Prostate gland (tissue), 2 donors: ENCODE results near the gene MED27. TPM values are rescaled to one million over a fixed set of nuclear protein-coding genes. Genes with fewer than 3 reads are reported as not detected.

ENCODE experiments used
- DNase-seq: peaks from one replicate; pipeline ENCODE4 v3.0.0-alpha.2; 2019; ENCODE audit warnings: low spot score
- H3K27ac ChIP-seq, 2 donors: fragments of 200-600 bp; sonication (generic); 2 replicates each; pipeline ENCODE4 v1.5.1; 2017 to 2019
- H3K27me3 ChIP-seq: fragments of 200-600 bp; sonication (generic); replicated peaks from 2 replicates; pipeline ENCODE4 v1.5.1; 2019; ENCODE audit not compliant: insufficient read depth
- H3K36me3 ChIP-seq, 2 donors: fragments of 200-600 bp; sonication (generic); 1 replicate in 1 of 2; 2 replicates in 1 of 2; pipeline versions ENCODE4 v1.5.1 to v1.8.1; 2017 to 2019
- H3K4me1 ChIP-seq: fragments of 200-600 bp; sonication (generic); replicated peaks from 2 replicates; pipeline ENCODE4 v1.5.1; 2019
- H3K4me3 ChIP-seq, 2 donors: fragments of 200-600 bp; sonication (generic); 2 replicates each; pipeline ENCODE4 v1.5.1; 2017 to 2019
- H3K9me3 ChIP-seq: fragments of 200-600 bp; sonication (generic); 2 replicates; pipeline ENCODE4 v1.5.1; 2017
- CTCF ChIP-seq, 4 experiments: fragments of 200-600 bp in 2 of 4; fragments of 450-650 bp in 2 of 4; sonication (generic) in 2 of 4; IDR thresholded peaks; 1 replicate in 3 of 4; 2 replicates in 1 of 4; pipeline ENCODE4 v1.5.1; 2016 to 2019; ENCODE audit warnings: antibody characterized with exemption in 4 of 4, mild to moderate bottlenecking in 2 of 4, moderate library complexity in 2 of 4
- POLR2A ChIP-seq: fragments of 450-650 bp; IDR thresholded peaks from one replicate; pipeline ENCODE4 v1.6.1; 2016; ENCODE audit warnings: antibody characterized with exemption, mild to moderate bottlenecking
- POLR2AphosphoS5 ChIP-seq: sonication (generic); formaldehyde crosslinking; IDR thresholded peaks from one replicate; pipeline ENCODE4 v1.6.1; 2017; ENCODE audit warnings: antibody characterized with exemption
- WGBS: methylation state at CpG from one replicate; pipeline ENCODE4 v1.1.5; 2018; 5-methylcytosine and 5-hydroxymethylcytosine counted together
- intact Hi-C: fragments of 100-400 bp; cut with DNase I; formaldehyde crosslinking; loops from one replicate; pipeline ENCODE4 v1.14.2; 2022
- total RNA-seq, 2 donors: library from RNA; depleted of rRNA; stranded (reverse); fragments of >200 nt; gene quantifications; one replicate each; pipeline ENCODE4 v1.1.0, GENCODE V29; 2016

MED27 gene
- total RNA-seq, 2 donors from 2014 or later, result 17.4 to 22.7 TPM

- H3K36me3 ChIP-seq, result no peaks in the 10 kb centered on the region
- no peaks in the 10 kb centered on the region for H3K27me3 ChIP-seq
- TF ChIP-seq POLR2A, result no peak
- TF ChIP-seq POLR2AphosphoS5, result no peak
- no peak for TF ChIP-seq CTCF (IDR thresholded peaks at IDR 0.05)
- H3K4me3 ChIP-seq, result no peak overlapping the region
- H3K27ac ChIP-seq, result no peak overlapping the region
- 36% methylated on average over 5 of the region's 5 CpGs for WGBS
- H3K4me1 ChIP-seq, result no peaks in the 10 kb centered on the region
- H3K9me3 ChIP-seq, result no peaks in the 10 kb centered on the region
- no peak for DNase-seq
- intact Hi-C loops, result no loop called here
Observed at GRCh38 chr9:132032238-132032950, 47.3 kb downstream of the MED27 start.

- Histone ChIP-seq H3K4me3 (no peak overlapping the region), H3K4me1 (no peaks in the 10 kb centered on the region), H3K36me3 (no peaks in the 10 kb centered on the region), H3K9me3 (no peaks in the 10 kb centered on the region), H3K27me3 (no peaks in the 10 kb centered on the region), H3K27ac (no peak overlapping the region)
- TF ChIP-seq POLR2AphosphoS5, result no peak
- TF ChIP-seq POLR2A, result no peak
- TF ChIP-seq CTCF (IDR thresholded peaks at IDR 0.05), result no peak
- intact Hi-C loops, result no loop called here
- DNase-seq, result no peak
- 87% methylated on average over 10 of the region's 10 CpGs for WGBS
Observed at GRCh38 chr9:132031467-132032237, 48.0 kb downstream of the MED27 start.

DNA sequence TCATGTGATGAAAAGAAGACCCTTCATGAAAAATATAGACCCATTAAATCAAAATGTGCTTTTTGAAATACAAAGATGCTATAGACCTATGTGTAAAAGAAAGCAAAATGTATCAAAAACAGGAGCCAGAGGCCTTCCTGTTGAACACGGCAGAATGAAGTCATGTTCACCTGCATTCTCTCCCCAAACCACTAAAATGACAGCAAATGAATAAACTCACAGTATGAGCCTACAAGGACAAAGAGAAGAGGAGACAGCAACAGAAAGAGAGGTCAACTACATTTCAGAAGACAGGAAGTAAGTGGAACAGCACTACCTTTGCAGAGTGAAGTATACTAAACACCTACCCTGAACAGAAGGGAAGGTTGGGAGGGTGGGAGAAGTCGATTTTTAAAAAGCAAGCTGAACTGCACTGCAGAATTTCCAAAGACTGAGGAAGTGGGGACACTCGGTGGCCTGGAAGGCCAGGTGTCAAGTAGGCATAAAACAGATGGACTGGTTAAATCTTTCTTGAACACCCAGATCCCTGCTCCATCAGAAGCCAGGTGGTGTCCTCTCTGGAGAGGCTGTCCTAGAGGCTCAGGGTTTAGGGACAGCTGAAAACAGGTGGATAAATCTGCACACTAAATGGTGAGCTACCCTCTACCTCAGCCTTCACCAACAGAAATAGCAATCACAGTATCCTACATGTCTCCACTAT lies 48.9 kb downstream of the MED27 start:
- Histone ChIP-seq H3K9me3 (no peaks in the 10 kb centered on the region), H3K4me1 (no peaks in the 10 kb centered on the region), H3K27me3 (no peaks in the 10 kb centered on the region), H3K4me3 (no peak overlapping the region), H3K27ac (no peak overlapping the region), H3K36me3 (no peaks in the 10 kb centered on the region)
- intact Hi-C loops, result no loop called here
- 79% methylated on average over 3 of the region's 3 CpGs for WGBS
- DNase-seq, result no peak
- TF ChIP-seq POLR2A (no peak), CTCF (IDR thresholded peaks at IDR 0.05) (no peak), POLR2AphosphoS5 (no peak)

- intact Hi-C loops, result no loop called here
- Histone ChIP-seq H3K36me3 (no peaks in the 10 kb centered on the region), H3K27me3 (no peaks in the 10 kb centered on the region), H3K4me1 (no peaks in the 10 kb centered on the region), H3K27ac (no peak overlapping the region), H3K9me3 (no peaks in the 10 kb centered on the region), H3K4me3 (no peak overlapping the region)
- no peak for TF ChIP-seq CTCF (IDR thresholded peaks at IDR 0.05)
- peak; percentile 40 for TF ChIP-seq POLR2AphosphoS5
- no peak for TF ChIP-seq POLR2A
- DNase-seq, result peak; percentile 29
- WGBS, result 51% methylated on average over 7 of the region's 7 CpGs
Observed at GRCh38 chr9:132027752-132028663, 51.7 kb downstream of the MED27 start.
